Measurements from ENCODE around the gene OPHN1.

OPHN1 gene, protein sequence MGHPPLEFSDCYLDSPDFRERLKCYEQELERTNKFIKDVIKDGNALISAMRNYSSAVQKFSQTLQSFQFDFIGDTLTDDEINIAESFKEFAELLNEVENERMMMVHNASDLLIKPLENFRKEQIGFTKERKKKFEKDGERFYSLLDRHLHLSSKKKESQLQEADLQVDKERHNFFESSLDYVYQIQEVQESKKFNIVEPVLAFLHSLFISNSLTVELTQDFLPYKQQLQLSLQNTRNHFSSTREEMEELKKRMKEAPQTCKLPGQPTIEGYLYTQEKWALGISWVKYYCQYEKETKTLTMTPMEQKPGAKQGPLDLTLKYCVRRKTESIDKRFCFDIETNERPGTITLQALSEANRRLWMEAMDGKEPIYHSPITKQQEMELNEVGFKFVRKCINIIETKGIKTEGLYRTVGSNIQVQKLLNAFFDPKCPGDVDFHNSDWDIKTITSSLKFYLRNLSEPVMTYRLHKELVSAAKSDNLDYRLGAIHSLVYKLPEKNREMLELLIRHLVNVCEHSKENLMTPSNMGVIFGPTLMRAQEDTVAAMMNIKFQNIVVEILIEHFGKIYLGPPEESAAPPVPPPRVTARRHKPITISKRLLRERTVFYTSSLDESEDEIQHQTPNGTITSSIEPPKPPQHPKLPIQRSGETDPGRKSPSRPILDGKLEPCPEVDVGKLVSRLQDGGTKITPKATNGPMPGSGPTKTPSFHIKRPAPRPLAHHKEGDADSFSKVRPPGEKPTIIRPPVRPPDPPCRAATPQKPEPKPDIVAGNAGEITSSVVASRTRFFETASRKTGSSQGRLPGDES

DNA sequence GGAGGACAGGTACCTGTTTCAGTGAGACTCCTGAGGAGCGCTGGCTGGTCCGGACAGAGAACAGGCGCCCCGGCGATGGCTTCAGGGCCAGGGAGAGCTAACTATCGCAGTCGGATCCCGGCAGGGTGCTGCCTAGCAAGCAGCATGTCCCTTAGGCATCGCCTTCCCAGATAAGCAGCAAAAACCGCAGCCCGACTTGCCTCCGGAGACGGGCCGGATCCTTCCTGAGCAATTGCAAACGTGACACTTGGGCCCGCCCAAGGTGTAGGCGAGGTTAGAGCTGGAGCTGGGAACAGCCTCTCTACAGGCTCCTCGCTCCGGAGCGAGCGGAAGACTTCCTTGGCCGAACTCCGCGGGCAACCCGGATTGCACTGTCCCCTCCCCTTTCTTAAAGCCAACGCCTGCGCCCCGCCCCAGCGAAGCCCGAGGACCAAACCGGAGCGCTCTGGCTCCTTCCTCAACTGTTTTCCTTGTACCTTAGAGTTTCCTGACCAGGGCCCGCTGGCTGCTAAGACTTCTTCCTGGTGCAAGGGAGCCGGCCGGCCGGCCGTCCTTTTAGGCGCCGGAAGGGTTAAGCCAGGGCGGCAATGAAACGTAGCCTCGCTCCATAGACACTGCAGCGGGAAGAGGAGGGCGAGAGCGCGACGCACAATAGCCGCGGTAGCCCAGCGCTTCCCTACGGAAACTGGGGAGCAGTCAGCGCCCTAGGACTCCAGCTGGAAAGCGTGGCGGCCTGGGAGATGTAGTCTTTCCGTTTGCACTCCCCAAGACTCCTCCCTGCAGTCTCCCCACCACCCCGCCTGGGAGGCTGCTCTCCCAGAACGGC is at the start of gene OPHN1:
Gene OPHN1 (minus strand): TSS at position 341 of the 826 bp plus-strand sequence. CDS start 475 bp downstream, outside the sequence.
- peak; percentile 85 for DNase-seq (ENCODE audit: low read depth)

DNA sequence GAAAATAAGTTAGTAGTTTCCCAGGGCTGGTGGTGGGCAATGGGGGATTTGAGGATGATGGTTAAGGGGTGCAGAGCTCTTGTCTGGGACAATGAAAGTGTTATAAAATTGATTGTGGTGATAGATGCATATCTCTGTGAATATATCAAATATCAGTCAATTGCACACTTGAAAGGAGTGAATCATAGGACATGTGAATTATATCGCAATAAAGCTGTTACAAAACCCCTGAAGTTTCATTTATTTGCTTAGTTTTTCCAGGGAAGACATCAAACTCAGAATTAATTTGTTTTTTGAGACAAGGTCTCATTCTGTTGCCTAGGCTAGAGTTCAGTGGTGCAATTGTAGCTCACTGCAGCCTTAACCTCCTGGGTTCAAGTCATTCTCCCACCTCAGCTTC is 47.7 kb upstream of the OPHN1 start:
- no peak for DNase-seq (ENCODE audit: low read depth)

DNA sequence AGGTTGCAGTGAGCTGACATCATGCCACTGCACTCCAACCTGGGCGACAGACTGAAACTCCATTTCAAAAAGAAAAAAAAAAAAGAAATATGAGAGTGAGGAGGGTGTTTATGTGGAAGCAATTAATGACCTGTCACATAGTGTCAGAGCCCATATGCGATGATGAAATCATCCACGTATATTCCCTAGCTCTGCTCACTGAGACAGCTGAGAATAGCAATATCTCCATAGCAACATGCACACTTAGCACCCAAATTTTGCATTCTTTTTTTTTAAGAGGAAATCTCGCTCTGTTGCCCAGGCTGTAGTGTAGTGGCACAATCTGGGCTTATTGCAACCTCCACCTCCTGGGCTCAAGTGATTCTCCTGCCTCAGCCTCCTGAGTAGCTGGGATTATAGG is 31.5 kb upstream of the OPHN1 start:
- no peak for DNase-seq (ENCODE audit: low read depth)

DNA sequence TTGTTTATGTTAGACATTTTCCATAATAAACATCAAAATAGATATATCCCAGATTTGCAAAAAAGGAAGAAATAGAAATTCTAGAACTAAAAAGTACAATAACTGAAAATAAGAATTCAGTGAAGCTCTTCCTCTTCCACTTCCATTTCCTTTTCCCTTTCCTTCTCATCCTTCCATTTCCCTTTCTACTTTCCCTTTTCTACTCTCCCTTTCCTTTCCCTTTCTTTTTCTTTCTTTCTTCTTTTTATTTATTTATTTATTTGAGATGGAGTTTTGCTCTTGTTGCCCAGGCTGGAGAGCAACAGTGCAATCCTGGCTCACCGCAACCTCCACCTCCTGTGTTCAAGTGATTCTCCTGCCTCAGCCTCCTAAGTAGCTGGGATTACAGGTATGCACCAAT is 30.6 kb upstream of the OPHN1 start:
- DNase-seq (ENCODE audit: low read depth) = no peak

DNA sequence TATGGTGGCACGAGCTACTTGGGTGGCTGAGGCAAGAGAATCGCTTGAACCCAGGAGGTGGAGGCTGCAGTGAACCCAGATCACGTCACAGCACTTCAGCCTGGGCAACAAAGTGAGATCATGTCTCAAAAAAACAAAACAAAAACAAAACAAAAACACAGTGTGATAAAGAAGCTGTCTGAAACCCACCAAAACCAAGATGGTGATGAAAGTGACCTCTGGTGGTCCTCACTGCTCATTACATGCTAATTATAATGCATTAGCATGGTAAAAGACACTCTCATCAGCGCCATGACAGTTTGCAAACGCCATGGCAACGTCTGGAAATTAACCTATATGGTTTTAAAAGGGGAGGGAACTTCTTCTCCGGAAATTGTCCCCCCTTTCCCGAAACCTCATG is 29.4 kb upstream of the OPHN1 start:
- DNase-seq (ENCODE audit: low read depth) = peak; percentile 61

DNA sequence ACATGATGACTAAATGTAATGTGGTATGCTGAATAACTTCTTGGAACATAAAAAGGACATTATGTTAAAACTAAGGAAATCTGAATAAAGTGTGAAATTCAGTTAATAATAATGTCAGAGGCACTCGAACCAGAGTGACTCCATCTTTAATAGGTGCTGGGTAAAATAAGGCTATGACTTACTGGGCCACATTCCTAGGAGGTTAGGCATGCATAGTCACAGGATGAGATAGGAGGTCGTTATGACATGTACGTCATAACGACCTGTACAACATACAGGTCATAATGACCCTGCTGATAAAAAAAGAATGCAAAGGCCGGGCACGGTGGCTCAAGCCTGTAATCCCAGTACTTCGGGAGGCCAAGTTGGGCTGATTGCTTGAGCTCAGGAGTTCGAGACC is 28.9 kb upstream of the OPHN1 start:
- DNase-seq (ENCODE audit: low read depth) = peak; percentile 67

DNA sequence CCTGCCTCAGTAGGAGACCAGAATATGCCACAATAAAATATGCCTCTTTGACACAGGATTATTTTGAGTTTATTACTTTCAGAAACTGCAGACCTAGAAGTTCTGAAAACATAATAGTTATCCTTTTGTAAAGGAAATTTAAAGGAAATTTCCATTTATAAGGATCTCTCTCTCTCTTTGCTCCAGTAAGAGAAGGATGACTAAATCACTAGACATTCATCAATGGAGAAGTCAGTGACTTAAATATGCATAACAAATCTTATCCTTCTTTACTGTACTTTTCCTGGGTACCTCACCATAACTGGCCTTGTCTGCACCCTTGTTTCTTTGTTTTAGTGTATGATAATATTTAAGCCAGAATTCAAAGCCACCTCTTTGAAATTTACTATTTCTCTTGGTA is 28.3 kb upstream of the OPHN1 start:
- DNase-seq (ENCODE audit: low read depth) = peak; percentile 3

DNA sequence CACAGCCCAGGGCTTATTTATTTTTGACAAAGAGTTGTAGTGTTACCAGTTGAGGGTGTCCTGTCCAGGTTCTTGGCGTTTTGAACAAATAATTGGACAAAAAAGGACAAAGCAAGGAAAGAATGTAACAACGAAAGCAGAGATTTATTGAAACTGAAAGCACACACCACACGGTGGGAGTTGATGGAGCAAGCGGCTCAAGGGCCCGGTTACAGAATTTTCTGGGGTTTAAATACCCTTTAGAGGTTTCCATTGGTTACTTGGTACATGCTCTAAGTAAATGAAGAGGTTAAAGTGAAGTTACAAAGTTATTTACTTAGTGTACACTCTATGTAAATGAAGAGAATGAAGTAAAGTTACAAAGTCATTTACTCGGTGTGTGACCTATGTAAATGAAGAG is 27.8 kb upstream of the OPHN1 start:
- no peak for DNase-seq (ENCODE audit: low read depth)

DNA sequence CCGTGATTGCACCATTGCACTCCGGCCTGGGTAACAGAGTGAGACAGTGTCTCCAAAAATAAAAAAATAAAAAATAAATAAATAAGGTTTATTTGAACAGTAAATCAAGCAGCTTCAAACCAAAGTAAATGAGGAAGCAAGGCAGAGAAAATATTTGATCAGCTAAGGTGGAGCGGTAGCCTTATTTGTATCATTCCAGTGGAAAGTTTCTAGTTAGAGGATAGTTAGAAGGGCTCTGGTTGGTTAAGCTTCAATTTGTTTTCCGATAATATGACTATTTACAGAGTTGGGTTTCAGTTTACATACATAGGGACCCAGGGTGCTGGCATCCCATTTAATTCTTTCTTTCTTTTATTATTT is 21.8 kb upstream of the OPHN1 start:
- DNase-seq (ENCODE audit: low read depth) = no peak

DNA sequence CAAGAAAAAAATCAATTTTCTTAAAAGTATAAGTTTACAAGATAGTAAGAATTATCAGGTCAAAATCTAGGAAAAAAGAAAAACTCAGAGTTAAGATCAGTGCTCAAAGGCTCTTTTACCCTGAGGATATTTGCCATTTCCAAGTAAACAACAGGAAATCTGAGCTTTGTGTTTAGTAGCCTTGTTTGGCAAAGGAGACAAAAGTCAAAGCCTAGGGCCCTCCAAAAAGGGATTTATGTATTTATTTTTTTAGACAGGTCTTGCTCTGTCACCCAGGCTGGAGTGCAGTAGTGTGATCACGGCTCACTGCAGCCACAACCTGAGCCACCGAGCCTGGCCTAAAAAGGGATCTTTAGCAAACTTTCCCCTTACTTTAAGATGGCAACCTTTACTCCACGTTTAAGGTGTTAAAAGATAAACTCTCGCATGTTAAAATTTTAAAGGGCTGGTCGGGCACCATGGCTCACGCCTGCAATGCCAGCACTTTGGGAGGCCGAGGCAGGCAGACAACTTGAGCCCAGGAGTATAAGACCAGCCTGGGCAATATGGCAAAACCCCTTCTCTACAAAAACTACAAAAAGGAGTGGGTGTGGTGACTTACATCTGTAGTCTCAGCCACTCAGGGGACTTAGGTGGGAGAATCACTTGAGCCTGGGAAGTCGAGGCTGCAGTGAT is 21.3 kb upstream of the OPHN1 start:
- DNase-seq (ENCODE audit: low read depth) = no peak

DNA sequence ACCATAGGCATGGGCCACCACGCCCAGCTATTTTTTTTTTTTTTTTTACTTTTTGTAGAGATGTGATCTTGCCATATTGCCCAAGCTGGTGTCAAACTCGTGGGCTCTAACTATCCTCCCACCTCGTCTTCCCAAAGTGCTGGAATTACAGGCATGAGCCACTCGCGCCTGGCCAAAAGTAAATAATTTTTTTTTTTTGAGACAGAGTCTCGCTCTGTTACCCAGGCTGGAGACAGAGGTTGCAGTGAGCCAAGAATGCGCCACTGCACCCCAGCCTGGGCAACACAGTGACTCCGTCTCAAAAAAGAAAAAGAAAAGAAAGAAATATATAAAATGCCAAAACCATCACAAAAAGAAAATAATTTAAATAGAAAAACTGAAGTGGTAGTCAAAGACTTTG is 18.4 kb upstream of the OPHN1 start:
- no peak for DNase-seq (ENCODE audit: low read depth)

DNA sequence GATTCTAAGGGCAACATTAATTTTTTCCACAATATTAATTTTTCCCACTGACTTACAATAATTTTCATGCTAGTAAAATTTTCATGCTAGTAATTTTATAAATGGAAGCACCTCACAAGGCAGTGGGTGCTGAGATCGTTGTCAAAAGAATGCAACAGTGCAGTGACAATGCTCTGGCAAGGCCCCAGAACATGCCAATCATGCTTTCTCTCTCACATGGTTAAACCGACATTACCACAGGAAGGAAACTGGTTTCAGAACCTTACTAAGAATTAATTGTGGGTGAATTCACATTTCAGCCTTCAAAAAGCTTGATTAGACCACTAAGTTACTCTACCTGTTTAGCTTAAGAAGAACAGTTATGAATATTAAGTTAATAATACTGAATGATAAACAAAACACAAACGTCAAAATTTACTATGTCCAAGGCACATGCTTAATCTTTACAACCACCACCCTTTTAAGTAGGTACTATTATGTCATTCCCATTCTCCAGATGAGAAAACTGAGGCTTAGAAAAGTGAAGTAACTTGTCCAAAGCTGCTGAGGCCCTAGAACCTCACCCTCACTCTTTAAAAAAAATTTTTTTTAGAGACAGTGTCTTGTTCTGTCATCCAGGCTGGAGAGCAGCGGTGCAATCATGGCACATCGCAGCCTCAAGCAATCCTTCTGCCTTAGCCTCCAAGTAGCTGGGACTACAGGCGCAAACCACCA is 10.0 kb upstream of the OPHN1 start:
- DNase-seq (ENCODE audit: low read depth) = peak; percentile 83

DNA sequence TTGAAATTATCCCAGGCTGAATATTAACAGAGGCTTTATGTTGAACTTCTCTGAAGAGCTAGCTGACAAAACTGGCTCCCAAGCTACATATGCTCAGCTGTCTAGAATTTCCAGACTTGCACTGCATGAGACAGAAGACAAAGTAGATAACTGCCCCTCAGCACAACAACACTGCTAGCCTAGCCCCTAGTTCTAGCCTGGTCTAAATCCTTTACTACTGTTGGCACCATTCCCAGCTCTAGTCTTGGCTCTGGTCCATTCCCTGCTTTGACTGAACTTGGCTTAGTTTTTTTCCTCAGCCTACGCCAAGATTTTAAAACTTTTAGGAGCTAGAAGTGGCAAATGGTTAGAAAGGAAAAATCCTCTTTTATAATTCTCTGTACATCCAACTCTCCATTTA is 7.6 kb upstream of the OPHN1 start:
- peak; percentile 78 for DNase-seq (ENCODE audit: low read depth)

DNA sequence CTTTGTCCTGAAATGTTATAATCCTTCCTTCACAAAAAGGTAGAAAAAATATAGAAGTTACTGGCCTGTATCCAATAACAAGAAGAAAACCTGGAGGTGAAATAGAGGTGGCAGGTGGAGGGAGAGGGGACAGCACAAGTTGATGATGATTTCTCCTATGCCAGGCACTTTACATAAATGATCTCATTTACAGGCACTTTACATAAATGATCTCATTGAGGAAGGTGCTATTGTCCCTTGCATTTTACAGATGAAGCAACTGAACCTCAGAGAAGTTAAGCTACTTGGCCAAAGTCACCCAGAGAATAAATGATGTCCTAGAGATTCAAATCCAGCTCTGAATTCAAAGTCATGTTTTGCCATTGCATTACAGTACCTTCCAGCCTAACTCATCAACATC is 7.1 kb upstream of the OPHN1 start:
- DNase-seq (ENCODE audit: low read depth) = no peak

DNA sequence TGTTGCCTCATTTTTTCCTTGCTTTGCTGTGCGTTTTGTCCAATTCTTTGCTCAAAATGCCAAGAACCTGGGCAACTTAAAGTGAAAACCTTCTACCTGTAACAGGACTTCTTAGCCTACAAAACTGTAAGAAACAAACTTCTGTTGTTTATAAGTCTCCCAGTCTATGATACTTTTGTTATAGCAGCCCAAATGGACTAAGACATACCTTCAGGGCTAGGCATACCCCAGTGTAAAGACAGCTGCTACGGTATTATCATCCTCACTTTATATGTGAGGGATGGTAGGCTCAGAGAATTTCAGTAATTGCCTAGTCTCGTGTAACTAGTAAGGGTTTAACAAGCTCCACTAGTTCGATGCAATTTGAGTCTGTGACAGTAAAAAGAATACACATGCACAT is 6.0 kb upstream of the OPHN1 start:
- no peak for DNase-seq (ENCODE audit: low read depth)

DNA sequence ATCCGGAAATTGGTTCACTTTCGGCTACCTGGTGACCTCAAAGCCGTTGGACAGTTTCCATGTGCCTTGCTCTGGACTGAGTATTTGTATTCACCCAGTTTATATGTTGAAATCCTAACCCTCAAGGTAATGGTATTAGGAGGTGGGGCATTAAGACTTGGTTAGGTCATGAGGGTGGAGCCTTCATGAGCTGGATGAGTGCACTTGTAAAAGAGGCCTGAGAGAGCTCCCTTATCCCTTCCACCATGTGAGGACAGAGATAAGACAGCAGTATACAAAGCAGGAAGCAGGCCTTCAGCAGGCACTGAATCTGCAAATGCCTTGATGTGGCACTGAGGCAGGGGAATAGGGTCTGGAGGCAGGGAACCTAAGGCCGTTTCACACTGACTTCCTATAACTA is 5.3 kb upstream of the OPHN1 start:
- DNase-seq (ENCODE audit: low read depth) = no peak

DNA sequence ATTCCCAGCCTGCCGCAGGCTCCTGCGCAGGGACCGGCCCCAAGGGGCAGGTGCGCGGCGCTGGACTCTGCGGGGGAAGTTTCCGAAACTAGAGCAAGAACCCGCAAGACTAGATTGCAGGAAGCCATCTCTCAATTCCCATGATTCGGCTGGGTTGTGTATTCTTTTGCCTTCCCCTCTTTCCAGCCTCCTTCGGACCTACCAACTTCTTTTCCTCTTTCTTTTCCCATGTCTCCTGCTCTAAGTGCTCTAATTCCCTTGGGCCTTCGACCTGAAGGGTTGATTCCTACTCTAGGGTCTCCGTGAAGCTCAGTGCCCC is 645 bp upstream of the OPHN1 start:
- no peak for DNase-seq (ENCODE audit: low read depth)

DNA sequence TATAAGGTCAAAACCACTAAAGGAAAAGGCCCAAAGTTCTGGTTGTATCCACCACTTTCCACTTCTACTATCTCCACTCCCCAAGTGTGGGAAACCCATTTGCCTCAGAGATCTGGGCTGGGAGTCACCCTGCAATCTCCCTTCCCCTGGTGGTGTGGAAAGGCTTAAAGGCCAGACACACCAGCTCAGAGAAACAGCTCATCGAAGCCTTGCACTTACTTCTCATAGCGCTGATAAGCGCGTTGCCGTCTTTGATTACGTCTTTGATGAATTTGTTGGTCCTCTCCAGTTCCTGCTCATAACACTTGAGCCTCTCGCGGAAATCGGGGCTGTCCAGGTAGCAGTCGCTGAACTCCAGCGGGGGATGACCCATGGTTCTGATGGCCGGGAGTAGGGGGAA is 647 bp downstream of the OPHN1 start:
- peak; percentile 31 for DNase-seq (ENCODE audit: low read depth)

DNA sequence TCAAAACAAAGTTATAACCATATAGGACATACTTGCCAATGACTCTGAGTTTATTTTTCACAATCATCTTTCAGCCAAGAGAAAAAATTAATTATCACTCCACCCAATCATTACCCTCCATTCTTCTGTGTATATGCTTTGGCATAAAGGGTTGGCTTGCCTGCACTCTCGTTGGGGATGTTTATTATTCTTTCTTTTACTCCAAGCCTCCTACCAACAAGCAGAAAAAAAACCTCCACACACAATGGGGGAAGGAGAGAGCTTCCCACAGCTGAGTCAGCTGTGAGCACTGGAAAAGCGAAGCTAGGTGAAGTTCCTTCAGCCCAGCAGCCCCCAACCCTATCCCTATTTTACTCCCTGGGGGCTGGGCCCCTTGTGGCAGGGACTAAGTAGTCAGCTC is 1.5 kb downstream of the OPHN1 start:
- DNase-seq (ENCODE audit: low read depth) = peak; percentile 52

DNA sequence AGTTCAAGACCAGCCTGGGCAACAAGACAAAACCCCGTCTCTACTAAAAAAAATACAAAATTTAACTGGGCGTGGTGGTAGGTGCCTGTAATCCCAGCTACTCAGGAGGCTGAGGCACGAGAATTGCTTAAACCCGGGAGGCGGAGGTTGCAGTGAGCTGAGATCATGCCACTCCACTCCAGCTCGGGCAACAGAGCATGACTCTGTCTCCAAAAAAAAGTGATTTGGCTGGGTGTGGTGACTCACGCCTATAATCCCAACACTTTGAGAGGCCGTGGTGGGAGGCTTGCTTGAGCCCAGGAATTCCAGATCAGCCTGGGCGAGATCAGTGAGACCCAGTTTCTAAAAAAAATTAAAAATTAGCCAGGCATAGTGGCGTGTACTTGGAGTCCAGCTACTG is 4.1 kb downstream of the OPHN1 start:
- peak; percentile 68 for DNase-seq (ENCODE audit: low read depth)

DNA sequence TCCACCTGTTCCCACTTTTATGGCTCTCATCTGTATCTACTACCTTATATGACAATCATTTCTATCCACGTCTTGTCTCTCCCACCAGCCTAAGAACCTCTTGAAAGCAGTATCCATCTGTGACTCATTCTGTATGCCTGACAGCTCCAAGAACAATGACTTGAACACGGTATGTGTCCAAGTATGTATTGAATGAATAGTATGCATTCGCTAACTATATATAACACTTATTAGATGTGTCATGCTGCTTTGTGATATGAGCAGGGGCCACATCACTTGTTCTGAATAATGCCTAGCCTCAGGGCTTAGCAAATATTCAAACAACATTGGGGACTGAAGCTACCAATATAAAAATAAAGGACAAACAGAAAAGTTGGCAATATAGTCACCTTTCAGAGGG is 4.9 kb downstream of the OPHN1 start:
- DNase-seq (ENCODE audit: low read depth) = peak; percentile 81

DNA sequence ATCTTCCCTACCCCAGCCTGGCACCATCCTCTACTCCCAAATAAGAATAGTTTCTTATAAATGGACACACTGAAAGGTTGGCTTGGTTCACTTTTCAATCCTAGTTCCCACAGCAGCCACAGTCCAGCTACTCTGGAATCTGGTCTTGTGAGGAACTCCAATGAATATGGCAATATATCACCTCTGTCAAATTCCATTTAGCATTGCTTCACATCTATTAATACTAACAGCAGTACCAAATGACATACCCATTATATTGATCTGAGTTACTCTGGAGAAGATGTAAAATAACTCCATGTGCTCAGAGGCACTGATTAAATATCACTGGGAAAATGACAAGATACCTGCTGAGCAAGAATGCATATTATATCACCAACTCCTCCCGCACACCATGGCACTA is 8.6 kb downstream of the OPHN1 start:
- DNase-seq (ENCODE audit: low read depth) = no peak
